HepG2 (cell line): ENCODE measurements around the gene THRB.

Experiments
- BCLAF1 ChIP-seq: fragments of 450-650 bp; IDR thresholded peaks from 2 replicates; pipeline ENCODE4 v1.6.1; 2017; ENCODE audit warnings: mild to moderate bottlenecking
- POLR2A ChIP-seq, 2 experiments: IDR thresholded peaks; 2 replicates each; pipeline ENCODE4 v1.6.1; 2011; ENCODE audit warnings: low read depth in 2 of 2, low read length in 2 of 2, mild to moderate bottlenecking in 1 of 2, moderate library complexity in 1 of 2; ENCODE audit not compliant: insufficient read depth in 1 of 2

DNA sequence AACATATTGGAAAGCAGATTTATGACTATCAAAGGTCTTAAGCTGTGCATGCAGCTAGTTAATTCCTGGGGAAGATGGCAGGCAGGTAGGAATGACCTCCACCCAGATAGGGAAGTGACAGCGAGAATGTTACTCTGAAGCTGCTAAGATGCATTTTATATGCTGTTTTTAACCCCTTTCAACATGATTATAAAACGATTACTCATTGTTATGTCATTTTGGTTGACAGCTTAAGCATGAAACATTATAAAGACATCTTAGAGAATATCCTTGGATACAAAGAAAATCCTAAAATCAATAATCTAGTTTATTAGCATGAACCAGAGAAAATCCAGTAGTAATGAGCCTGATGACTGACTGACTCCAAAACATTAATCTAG, 329.1 kb downstream of the THRB start:
- no peak for TF ChIP-seq BCLAF1
- no peak for TF ChIP-seq POLR2A (IDR thresholded peaks at IDR 0.05; ENCODE audit: insufficient read depth in 1 of 2, low read depth in 2 of 2, low read length in 2 of 2)
